GM19468 (cell line): ENCODE results near the gene PRPSAP1.
A peak's percentile ranks its signal among the peaks of the same experiment; 100 is the strongest.

ENCODE experiments used
- ATAC-seq: cut with Tn5 transposase; IDR thresholded peaks from one replicate; pipeline ENCODE4 v1.9.1; 2021; ENCODE audit warnings: mild to moderate bottlenecking, moderate library complexity, moderate number of reproducible peaks; ENCODE audit not compliant: unreplicated experiment; ENCODE audit errors: extremely low read depth

Gene PRPSAP1, protein sequence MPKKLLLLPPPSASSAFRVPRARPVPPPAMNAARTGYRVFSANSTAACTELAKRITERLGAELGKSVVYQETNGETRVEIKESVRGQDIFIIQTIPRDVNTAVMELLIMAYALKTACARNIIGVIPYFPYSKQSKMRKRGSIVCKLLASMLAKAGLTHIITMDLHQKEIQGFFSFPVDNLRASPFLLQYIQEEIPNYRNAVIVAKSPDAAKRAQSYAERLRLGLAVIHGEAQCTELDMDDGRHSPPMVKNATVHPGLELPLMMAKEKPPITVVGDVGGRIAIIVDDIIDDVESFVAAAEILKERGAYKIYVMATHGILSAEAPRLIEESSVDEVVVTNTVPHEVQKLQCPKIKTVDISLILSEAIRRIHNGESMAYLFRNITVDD

DNA sequence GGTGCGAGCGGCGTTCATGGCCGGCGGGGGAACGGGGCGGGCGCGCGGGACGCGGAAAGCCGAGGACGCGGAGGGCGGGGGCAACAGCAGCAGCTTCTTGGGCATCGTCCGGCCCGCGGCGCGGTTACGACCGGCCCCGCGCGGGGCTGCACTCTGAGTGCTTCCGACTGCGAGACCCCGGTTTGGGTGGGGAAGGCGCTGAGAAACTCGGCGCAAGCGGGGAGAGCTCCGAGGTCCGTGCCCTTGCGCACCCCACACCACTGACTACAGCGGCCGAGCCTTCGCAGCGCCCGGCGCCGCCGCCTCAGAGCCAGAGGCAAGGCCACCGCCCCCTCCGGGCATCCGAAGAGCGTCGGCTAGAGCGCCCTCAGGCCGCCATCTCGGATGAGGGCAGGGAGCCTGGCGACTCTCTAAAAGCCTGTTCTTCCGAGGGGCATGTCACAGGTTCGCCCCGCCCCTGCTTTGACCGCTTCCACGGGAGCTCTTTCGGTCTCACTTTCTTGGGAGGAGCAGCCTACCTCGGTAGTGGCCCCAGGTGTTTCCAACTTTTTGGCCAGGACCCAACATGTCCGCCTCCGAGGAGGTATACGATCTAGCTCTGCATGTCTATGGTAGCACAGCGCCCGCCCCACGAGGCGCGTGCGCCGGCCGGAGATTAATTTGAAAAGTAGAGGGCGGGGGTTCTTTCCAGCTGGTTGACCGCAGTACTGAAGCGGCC is at the start of gene PRPSAP1:
Gene PRPSAP1 (minus strand): TSS at position 318 of the 718 bp plus-strand sequence. CDS start 213 bp downstream, at position 105.
- ATAC-seq = peak; percentile 72

DNA sequence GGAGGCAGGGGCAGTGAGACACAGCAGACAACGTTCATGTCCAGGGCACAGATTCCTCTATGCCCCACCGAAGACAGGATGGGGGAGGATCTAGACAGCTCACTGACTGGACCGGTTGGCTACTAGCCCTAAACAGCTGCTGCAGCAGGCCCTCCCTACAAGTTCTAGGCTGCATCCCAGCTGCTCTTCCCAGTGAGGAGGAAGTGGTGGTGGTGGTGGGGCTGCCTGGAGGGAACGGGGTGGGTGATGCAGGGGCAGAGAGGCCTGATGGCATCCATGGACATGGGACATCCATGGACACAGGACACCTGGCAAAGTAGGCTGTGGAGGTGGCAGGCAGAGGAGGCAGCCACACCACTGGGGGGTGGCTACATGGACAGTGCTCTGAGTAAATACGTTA is 49.0 kb upstream of the PRPSAP1 start:
- no peak for ATAC-seq

DNA sequence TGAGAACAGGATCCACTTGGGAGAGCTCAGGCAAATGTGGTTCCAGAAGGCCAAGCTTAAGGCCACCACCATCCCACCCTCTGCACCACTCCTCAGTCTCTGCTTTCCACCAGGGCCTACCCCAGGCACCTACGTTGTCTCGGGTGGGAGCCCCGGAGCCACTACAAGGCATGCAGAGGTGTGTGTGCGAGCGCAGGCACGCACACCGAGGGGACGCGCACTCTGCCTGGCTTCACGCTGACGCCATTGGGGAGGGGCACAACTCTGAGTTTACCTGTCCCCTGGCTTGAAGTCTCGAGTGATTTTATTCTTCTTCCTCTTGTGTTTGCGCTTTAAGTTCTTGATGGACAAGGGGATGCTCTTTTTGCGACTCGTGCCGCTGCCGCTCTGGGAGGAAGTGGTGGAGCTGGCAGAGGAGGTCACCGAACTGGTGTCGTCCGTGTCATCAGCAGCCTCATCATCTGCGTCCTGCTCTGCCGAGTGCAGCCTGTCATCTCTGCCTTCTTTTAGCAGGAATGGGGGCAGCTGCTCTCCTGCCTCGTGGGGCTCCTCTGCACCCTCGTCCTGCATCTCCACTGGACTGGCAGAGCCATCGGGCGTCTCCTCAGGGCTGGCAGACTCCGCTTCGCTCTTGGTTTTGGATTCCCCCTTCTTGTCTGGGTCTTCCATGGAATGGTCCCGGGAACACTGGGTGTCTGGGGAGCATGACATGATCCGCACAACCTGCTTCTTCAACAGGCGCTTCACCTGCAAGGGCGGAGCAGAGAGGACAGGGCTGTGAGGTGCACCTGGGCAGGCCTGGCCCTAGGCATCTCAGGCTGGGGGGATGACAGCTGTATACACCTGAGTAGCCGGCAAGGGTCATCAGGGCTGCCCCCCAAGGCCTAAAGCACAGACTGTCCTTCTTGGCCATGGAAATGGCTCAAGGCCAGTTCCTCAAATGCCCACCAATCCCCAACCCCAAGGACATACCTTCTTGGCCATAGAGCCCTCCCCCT is 45.8 kb upstream of the PRPSAP1 start:
- ATAC-seq = no peak

DNA sequence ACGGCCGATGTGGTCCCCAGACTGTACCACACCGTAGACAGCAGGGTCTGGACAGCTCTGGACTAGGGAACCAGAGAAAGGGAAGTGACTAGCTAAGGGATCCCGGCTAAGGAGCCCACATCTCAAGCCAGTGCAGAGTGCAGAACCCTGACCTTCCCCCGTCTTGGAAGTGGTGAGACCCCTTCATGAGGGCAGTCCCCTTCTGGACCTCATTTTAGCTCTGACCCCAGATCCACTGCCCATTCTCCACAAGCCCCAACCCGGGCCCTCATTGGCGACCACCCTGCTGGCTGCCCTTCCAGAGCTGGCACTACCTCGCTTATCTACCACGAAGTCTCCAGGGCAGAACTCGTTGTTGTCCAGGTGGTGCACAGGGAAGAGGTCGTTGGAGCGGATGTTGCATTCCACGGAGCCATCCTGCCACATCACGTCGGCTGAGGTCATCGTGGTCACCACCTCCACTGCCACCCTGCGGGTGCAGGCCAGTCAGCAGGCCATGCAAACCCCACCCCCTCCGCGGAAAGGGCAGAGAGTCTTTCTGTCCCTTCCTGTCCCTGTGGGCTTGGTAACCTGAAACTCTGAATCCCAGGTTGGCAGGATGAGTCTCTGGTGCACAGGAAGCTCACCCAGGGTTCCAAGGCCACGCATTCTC is 44.9 kb upstream of the PRPSAP1 start:
- ATAC-seq = no peak

DNA sequence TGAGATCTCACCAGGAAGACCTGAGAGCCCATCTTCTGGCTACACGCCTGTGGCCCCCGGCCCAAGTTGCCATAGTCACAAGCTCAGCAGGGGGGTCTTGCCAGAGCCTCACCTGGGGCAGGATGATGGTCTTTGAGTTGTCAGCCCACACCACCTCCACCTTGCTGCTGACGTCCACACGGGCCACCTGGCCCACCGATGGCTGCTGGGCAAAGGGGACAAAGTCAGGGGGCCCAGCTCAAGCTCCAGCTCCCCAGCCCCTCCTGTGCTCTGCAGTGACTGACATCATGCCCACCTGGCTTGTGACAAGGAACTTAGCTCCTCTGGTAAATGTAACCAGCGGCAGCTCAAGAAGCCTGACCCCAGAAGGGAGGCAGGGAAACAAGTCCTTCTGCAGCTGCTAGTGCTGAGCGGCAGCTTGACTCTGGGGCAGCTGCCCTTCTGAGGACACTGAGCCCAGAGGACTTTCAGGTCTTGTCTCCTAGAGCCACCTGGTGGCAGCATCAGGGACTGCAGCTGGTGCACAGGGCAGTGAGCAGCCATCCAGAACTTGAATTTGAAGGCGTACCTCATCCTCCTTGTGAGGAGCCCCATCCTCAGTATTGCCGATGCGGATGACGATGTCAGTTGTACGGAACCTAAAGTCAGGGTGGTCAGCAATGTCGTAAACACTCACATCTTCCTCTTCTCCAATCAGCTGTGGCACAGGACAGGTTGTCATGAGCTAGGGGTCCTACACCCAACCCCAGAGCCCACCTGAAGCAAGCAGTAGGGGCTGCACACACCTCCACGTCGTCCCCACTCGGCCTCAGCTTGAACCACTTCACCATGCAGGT is 44.2 kb upstream of the PRPSAP1 start:
- no peak for ATAC-seq

DNA sequence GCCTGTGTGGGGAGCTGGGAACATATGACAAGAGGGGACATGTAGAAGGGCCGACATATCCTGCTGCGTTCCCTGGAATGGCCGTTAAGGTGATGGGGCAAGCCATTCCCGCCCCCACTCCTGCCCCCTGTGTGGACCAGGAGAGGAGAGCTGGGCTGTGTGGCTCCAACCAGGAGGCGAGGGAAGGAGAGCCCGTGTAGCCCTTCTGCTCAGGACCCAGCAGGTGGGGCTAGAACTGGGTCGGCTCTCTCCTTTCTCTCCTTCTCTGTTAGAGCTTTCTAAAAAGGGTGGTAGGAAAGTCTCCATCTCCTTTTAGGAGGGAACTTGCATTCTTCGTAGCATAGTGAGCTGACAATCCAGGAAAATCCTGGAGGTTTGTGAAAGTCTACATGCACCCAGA is 43.5 kb upstream of the PRPSAP1 start:
- no peak for ATAC-seq

DNA sequence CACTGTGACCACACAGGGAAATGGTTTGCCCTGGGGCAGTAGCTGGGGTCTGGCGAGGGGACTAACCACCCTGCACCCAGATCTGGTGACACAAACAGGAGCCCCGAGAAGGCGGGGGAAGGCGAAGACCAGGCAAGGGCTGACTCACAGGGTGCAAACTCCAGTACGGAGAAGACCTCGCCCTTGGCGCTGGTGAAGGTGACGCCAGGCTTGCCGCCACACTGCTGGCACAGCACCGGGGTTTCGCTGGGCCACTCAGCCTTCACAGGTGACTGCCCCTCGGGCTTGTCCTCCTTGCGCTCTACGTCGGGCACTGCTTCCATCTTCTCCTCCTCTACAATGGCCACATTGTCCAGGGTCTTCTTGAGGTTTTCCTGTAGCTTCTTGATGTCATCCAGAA is 42.3 kb upstream of the PRPSAP1 start:
- ATAC-seq = no peak

DNA sequence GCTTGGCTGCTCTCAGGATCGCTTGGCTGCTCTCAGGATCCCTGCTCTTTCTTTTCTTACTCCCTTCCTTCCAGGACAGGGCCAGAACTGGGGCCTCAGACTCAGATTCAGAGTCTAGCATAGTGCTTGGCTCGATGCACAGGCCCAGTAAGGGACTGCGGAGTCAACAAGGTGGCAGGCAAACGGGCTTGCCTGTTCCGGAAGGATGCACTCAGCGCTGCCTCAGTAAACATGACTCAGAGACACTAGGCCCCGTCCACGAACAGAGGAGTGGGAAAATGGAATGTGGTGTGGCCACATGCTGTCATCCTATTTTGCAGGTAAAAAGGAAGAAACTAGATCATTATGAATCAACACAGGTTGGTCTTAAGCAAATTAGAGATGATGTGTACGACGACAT is 40.5 kb upstream of the PRPSAP1 start:
- no peak for ATAC-seq

DNA sequence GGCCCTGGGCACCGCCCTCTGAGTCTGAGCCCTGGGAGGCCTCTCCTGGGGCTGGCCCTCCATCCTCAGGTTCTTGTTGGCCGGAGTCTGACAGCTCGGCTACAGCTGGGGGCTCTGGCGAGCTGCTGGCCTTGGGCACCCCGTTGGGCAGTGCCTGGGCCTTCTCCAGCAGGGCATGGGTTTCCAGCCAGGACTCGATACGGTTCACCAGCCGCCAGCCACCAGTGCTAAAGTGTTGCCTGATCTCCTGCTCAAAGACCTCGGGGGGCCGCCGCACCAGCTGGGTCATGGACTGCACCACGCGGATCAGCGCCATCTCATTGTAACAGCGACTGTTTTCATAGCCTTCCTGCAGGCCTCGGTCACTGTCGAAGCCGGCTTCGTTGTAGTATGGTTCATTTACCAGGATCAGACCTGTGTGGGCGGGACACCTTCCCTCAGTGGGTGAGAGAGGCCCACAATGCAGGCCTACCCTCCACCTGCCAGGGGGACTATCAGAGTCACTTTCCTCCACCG is 37.5 kb upstream of the PRPSAP1 start:
- no peak for ATAC-seq

DNA sequence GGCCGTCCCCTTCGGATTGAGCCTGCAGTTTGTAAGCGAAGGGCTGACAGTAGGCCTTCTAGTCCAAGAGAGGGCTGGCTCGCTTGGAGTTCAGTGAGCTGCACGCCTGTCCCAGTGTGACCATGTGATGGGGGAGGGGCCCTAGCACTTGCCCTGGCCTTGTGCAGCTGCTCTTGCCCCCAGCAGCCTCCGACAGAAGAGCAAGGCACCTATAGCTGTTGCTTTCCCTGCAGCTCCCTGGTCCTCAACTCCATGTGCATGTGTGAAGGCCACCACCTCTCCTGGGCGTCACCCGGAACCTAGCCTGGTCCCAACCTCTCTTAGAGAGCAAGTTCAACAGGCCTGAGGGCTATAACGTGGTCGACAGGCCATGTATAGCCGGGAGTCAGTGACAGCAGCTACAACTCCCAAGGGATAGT is 36.3 kb upstream of the PRPSAP1 start:
- no peak for ATAC-seq

DNA sequence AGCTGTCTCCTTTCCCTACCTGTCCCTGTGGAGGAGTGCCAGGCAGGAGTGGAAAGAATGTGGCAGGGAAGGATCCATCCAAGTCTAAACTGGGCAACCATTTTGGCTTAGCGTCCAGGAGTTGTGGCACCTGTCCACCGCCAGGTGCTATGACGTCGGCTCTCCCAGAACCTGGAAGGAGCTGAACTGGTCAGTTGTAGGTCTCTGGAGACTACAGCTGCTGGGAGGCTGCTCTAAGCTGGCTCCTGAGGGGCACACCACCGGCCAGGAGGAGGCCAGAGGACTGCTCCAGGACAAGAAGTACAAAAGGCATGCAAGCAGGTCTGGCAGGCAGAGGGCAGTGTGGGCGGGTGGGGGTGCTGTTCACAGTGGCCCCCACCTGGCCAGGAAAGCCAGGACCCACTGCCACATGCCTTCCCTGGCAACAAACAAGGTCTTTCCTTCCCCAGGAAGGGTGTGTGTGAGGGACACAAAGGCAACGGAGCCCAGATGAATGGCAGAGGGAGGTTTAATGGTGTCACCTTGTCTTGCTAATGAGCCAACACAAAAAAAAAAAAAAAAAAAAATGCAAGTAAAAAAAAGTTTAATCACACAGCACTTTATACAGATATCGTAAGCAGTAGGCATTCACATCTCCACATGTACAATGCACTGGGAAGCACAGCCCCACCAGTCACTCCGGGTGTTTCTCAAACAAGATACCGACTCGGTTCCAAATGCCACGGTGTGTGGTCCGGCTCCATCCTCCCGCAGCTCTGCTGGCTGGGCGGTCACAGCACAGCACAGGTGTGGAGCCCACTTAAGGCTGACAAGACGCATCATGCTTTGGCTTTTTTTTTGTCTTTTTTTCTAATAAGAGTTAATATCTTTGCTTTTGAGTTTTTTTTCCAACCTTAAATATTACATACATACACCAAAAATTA is 35.5 kb upstream of the PRPSAP1 start:
- no peak for ATAC-seq

DNA sequence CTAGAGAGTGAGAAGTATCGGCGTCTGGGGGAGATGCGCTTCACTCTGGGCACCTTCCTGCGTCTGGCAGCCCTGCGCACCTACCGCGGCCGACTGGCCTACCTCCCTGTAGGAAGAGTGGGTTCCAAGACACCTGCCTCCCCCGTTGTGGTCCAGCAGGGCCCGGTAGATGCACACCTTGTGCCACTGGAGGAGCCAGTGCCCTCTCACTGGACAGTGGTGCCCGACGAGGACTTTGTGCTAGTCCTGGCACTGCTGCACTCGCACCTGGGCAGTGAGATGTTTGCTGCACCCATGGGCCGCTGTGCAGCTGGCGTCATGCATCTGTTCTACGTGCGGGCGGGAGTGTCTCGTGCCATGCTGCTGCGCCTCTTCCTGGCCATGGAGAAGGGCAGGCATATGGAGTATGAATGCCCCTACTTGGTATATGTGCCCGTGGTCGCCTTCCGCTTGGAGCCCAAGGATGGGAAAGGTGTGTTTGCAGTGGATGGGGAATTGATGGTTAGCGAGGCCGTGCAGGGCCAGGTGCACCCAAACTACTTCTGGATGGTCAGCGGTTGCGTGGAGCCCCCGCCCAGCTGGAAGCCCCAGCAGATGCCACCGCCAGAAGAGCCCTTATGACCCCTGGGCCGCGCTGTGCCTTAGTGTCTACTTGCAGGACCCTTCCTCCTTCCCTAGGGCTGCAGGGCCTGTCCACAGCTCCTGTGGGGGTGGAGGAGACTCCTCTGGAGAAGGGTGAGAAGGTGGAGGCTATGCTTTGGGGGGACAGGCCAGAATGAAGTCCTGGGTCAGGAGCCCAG is 33.5 kb upstream of the PRPSAP1 start:
- ATAC-seq = no peak

DNA sequence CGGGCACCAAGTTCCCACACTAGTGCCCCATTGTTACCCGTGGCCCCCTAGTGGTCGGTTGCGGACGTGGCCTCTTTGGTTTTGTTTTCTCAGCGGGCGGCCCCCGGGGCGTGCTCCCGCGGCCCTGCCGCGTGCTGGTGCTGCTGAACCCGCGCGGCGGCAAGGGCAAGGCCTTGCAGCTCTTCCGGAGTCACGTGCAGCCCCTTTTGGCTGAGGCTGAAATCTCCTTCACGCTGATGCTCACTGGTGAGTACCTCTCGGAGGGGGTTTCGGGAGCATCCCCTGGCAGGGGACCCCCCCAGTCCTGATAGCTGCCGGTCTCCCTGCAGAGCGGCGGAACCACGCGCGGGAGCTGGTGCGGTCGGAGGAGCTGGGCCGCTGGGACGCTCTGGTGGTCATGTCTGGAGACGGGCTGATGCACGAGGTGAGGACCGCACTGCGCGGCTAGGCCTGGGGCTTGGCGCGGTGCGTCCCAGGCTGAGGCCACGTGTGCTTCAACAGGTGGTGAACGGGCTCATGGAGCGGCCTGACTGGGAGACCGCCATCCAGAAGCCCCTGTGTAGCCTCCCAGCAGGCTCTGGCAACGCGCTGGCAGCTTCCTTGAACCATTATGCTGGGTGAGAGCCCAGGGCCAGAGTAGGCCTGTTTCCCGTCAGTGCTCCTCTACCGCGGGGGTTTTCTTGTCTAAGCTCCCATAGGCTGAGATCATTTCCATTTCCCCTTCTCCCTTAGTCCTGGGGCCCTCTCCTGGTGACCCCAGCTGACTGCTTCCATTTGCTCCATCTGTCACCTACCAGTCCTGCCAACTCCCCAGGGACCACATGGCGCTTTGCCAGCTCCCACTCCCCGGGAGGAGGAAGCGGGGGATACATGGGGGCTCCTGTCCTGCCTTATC is 32.4 kb upstream of the PRPSAP1 start:
- no peak for ATAC-seq

DNA sequence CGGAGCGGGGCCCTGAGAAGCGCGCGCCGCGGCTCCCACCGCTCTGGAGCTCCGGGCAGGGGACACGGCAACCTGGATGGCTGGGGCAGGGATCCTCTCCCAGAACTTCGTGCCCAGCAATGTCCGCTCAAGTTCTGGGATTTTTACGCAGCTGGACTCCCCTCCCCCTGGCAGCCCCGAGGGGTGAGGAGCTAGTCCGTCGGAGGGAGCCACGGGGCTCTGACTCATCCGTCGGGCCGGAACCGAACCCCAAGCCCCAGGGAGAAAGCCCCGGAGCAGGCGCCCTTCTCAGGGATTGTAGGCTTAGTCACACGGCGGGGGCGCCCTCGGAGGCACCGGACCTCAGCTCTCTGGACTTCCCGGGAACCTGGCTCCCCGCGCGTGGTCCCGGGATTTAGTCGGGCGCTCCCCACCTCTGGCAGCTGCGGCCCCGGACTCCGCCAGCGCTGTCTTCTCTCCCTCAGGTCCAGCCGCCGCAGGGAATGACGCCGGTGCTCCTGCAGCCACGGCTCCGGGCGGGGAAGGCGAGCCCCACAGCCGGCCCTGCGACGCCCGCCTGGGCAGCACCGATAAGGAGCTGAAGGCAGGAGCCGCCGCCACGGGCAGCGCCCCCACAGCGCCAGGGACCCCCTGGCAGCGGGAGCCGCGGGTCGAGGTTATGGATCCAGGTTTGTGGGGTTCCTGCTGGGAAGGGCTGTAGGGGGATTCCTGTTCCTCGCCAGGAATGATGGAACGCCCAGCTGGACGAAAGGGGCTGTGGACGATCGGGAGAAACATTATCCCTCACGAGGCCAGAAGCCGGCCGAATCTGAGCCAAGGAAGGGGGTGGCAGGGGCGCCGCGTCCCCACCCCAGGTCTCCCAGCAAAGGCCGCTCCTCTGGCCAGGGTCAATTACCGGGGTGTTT is 31.5 kb upstream of the PRPSAP1 start:
- ATAC-seq = no peak
